ENCODE measurements around the gene NECTIN1. TPM values are rescaled to one million over a fixed set of nuclear protein-coding genes. Genes with fewer than 3 reads are reported as not detected.

The NECTIN1 gene
- total RNA-seq, 1 donor from 2014 or later = 58.2 TPM

DNA sequence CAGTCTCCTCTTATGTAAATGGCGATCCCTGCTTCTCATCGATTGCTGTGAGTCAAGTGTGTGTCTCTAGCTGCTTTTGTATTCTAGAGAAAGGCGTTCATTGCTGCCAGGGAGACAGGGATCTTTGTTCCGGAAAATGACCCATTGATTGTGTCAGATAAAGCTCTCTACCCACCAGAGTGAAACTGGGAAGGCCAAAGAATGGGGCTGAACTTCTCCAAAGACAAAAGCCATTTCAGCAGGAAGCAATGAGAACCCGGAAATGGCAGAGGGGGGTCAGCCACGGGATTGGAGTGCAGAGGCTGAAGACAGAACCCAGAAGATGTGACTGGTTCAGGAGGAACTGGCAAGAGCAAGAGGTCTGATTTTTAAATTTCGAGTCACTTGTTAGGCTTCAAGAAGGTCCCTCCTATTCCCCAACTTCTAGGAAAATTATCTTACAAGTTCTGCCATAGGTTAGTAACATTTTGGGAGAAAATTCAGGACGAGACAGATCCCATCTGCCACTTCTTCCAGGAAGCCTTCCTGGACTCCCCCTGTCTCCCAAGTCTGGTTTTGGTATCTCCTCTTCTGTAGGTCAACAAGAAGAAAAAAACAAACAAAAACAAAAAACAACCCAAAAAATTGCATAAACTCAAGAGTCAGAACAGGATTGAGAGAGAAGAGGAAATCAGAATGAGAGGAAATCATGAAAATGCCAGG is 110.6 kb downstream of the NECTIN1 start:
- intact Hi-C loops (cut with DNase I) = no loop called here
- H3K9me3 ChIP-seq = no peaks in the 10 kb centered on the region
- H3K36me3 ChIP-seq = no peaks in the 10 kb centered on the region
- H3K27me3 ChIP-seq = no peaks in the 10 kb centered on the region
- DNase-seq (ENCODE audit: extremely low spot score in 2 of 2) = no peak
- no peak overlapping the region for H3K4me3 ChIP-seq
- peaks cover 11% of the 10 kb centered on the region for H3K4me1 ChIP-seq
- TF ChIP-seq, protein P1, sequence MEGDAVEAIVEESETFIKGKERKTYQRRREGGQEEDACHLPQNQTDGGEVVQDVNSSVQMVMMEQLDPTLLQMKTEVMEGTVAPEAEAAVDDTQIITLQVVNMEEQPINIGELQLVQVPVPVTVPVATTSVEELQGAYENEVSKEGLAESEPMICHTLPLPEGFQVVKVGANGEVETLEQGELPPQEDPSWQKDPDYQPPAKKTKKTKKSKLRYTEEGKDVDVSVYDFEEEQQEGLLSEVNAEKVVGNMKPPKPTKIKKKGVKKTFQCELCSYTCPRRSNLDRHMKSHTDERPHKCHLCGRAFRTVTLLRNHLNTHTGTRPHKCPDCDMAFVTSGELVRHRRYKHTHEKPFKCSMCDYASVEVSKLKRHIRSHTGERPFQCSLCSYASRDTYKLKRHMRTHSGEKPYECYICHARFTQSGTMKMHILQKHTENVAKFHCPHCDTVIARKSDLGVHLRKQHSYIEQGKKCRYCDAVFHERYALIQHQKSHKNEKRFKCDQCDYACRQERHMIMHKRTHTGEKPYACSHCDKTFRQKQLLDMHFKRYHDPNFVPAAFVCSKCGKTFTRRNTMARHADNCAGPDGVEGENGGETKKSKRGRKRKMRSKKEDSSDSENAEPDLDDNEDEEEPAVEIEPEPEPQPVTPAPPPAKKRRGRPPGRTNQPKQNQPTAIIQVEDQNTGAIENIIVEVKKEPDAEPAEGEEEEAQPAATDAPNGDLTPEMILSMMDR (IDR thresholded peaks at IDR 0.05) = no peak
- TF ChIP-seq POLR2A (IDR thresholded peaks at IDR 0.05) (no peak), POLR2AphosphoS5 (IDR thresholded peaks at IDR 0.05; ENCODE audit: insufficient read depth in 1 of 2, low read depth in 1 of 2) (no peak)
- H3K27ac ChIP-seq = no peak overlapping the region

DNA sequence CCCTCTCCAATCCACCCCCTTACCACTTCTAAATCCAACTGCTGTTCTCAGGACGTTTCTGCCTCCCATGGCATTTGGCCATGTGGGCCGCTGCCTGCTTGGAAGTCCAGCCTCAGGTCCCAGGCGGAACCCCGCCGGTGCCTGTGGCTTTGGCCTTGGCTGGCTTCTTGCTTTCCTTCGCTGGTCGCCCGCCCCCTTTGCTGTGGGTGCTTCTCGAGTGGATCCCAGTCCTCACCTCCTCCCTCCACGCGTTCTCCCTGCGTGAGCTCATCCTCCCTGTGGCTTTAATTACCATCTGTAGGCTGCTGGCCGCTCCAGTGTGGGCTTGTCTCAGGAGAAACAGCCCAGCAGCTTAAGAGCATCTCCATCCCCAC is 111.7 kb downstream of the NECTIN1 start:
- no peak overlapping the region for H3K4me3 ChIP-seq
- TF ChIP-seq POLR2A (IDR thresholded peaks at IDR 0.05) = no peak
- TF ChIP-seq, protein P1 (IDR thresholded peaks at IDR 0.05) = no peak
- no peak for TF ChIP-seq POLR2AphosphoS5 (IDR thresholded peaks at IDR 0.05; ENCODE audit: insufficient read depth in 1 of 2, low read depth in 1 of 2)
- H3K36me3 ChIP-seq = no peaks in the 10 kb centered on the region
- no peaks in the 10 kb centered on the region for H3K27me3 ChIP-seq
- intact Hi-C loops (cut with DNase I) = no loop called here
- DNase-seq (ENCODE audit: extremely low spot score in 2 of 2) = no peak
- no peak overlapping the region for H3K27ac ChIP-seq
- H3K4me1 ChIP-seq = peaks cover 11% of the 10 kb centered on the region
- no peaks in the 10 kb centered on the region for H3K9me3 ChIP-seq

DNA sequence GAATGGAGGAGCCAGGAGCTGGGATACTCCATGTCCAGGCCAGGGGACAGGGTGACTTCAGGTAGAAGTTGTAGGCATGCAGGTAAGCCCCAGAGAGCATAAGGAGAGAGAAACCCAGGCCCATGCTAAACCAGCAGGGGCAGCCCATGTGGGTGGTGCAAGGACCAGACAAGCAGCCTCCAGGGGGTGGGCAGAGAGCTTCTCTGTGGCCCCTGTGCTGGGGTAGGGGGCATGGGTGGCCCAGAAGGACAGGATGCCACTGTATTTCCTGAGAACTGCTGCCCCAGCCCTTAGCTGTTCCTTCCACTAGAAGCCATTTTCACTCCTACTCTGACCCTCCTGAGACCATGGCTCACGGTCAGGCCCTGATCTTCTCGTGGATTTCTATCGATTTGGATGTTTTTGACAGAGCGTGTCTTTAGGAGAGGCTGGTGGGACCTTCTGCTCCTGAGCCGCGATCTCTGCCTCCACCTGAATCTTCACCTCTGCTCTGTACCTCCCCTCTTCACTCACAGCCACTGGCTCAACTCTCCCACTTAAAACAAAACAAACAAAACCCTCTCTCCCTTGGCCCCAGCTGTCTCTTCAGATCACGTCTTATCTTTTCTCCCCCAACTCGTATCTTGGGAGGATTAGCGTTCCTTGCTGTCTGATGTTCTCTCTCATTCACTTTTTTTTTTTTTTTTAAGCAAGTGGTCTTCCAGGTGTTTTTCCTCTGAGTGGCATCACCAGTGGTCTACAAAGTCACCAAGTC is 112.2 kb downstream of the NECTIN1 start:
- H3K27ac ChIP-seq = no peak overlapping the region
- no peaks in the 10 kb centered on the region for H3K9me3 ChIP-seq
- peaks cover 11% of the 10 kb centered on the region for H3K4me1 ChIP-seq
- no peak overlapping the region for H3K4me3 ChIP-seq
- intact Hi-C loops (cut with DNase I) = no loop called here
- H3K36me3 ChIP-seq = no peaks in the 10 kb centered on the region
- H3K27me3 ChIP-seq = no peaks in the 10 kb centered on the region
- no peak for TF ChIP-seq POLR2A (IDR thresholded peaks at IDR 0.05)
- no peak for TF ChIP-seq POLR2AphosphoS5 (IDR thresholded peaks at IDR 0.05; ENCODE audit: insufficient read depth in 1 of 2, low read depth in 1 of 2)
- DNase-seq (ENCODE audit: extremely low spot score in 2 of 2) = no peak

DNA sequence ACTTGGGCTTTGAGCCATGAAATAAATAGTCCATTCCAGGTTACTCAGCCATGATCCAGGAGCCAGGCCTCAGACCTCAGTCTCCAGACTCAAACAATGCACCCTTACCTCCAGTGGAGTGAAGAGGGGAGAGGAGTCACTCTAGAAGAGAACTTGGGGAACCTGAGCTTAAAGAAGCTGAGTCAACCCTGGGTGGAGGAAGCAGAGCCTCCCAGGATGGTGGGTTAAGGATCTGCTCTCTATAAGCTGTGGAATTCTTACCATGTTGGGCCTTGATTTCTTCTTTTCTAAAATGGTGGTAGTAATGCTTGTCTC is 113.2 kb downstream of the NECTIN1 start:
- TF ChIP-seq, protein P1 (IDR thresholded peaks at IDR 0.05) = no peak
- TF ChIP-seq POLR2AphosphoS5 (IDR thresholded peaks at IDR 0.05; ENCODE audit: insufficient read depth in 1 of 2, low read depth in 1 of 2) = no peak
- TF ChIP-seq POLR2A (IDR thresholded peaks at IDR 0.05) = no peak
- Histone ChIP-seq H3K4me3 (no peak overlapping the region), H3K27me3 (no peaks in the 10 kb centered on the region), H3K36me3 (no peaks in the 10 kb centered on the region), H3K27ac (no peak overlapping the region), H3K9me3 (no peaks in the 10 kb centered on the region), H3K4me1 (peaks cover 11% of the 10 kb centered on the region)
- intact Hi-C loops (cut with DNase I) = no loop called here
- DNase-seq (ENCODE audit: extremely low spot score in 2 of 2) = no peak

DNA sequence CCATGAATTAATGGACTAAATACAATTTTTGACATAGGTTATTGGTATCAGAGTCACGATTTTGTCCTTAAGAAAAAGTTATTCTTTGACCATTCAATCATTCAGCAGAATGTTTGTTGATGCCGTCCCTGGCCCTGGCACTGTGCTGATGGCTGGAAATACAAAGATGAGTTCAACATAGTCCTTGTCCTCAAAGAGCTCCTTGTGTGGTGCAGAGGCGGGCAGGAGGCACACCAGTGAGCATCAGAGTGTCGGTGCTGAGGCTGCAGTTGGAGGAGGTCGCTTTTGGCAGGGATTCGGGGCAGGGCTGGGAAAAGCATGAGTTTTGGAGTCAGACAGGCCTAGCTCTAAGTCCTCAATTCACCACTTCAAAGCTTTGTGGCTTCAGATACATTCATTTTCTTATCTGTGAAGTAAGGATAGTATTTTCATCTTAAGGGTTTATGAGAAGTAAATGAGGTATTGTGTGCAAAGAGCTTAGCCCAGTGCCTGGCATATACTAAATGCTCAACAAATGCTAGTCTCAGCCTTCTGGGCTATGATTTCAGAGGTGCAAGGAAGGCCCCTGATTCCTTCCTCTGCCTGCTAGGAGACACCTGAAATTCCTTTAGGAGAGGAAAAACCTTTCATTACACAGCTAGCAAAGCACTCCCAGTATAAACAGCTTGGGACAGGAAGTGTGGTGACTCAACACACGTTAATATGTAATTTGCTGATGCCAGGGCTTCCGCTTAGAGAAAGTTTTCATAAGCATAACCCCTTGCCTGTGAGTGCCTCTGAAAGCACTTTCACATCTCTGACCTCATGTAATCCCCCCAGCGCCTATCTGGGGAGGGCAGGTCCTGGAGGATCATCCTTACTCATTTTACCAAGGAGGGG is 113.8 kb downstream of the NECTIN1 start:
- Histone ChIP-seq H3K27ac (no peak overlapping the region), H3K9me3 (no peaks in the 10 kb centered on the region), H3K36me3 (no peaks in the 10 kb centered on the region), H3K4me1 (peaks cover 11% of the 10 kb centered on the region), H3K27me3 (no peaks in the 10 kb centered on the region), H3K4me3 (no peak overlapping the region)
- TF ChIP-seq POLR2AphosphoS5 (IDR thresholded peaks at IDR 0.05; ENCODE audit: insufficient read depth in 1 of 2, low read depth in 1 of 2) = peak in 1 of 2 donors; percentile 50
- TF ChIP-seq, protein P1 (IDR thresholded peaks at IDR 0.05) = no peak
- intact Hi-C loops (cut with DNase I) = no loop called here
- no peak for DNase-seq (ENCODE audit: extremely low spot score in 2 of 2)
